RKO (cell line): Measurements from ENCODE around the gene SORCS3.
"Not testable (repeated sequence)": the region's sequence is repeated elsewhere in the genome, so short reads cannot be mapped to it uniquely, and the experiment has no call there.

Experiments used
- DNase-seq: peaks from one replicate; pipeline ENCODE4 v3.0.0-alpha.2; 2016; ENCODE audit warnings: low spot score

The SORCS3 gene

DNA sequence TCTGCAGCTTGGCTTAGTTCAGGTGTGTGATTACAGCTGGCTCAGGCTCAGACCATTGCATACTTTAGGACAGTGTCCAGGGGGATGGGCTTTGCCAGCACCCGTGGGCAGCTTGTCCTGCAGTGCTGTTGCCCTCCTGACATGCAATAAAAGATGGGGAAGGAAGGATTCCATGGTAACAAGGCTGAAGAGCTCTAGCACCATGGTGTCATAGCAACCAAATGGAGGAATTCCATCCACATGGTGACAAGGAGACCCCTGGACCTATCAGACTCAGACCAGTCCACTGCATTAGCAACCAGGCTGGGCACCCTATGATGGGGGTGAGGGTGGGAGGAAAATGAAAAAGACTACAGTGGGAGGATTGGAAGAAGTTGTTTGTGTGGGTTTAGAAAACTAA is 49.9 kb downstream of the SORCS3 start:
- DNase-seq, result no peak

DNA sequence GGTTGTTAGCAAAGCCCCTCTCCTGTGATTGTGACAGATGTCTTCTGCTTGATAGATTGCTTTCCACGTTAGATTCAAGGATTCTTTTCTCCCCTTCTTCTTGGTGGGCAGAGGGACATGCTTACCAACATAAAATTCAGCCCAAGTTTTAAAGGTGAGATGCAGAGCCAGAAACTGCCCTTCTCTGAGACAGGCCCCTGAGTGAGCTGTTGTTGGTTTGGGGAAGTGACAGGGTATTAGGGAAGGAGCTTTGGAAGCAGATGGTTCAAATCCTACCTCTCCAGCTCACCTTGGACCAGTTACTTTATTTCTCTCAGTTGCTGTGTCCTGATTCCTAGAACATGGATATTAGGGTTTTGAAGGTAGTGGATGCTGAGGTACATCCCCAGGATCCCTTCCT is 53.0 kb downstream of the SORCS3 start:
- DNase-seq, result no peak

GRCh38 chr10:104703262-104703661 is 62.2 kb downstream of the SORCS3 start:
- DNase-seq, result not testable (repeated sequence)

GRCh38 chr10:104706886-104707285 is 65.8 kb downstream of the SORCS3 start:
- DNase-seq, result no peak

- DNase-seq, result no peak
Observed at GRCh38 chr10:104707602-104708459, 66.7 kb downstream of the SORCS3 start.

DNA sequence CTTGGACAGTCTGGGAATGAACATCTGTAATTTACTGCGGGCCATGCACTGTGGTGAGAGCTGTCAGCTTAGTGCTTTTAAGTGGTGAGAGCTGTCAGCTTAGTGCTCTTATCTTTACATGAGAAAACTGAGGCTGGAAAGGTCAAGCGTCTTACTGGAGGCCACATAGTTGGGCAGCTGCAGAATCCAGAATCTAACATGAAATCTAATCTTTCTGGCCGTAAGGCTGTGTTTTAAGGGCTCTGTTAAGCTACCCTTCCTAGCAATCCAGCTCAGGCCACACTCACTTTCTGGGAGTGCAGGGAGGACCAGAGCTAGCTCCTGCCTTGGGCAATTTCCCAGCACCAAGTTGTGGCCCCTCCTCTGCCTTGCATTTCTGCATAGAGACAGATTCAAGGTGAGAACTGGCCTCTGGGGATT is 70.2 kb downstream of the SORCS3 start:
- no peak for DNase-seq

- not testable (repeated sequence) for DNase-seq
Observed at GRCh38 chr10:104730593-104730992, 89.5 kb downstream of the SORCS3 start.

DNA sequence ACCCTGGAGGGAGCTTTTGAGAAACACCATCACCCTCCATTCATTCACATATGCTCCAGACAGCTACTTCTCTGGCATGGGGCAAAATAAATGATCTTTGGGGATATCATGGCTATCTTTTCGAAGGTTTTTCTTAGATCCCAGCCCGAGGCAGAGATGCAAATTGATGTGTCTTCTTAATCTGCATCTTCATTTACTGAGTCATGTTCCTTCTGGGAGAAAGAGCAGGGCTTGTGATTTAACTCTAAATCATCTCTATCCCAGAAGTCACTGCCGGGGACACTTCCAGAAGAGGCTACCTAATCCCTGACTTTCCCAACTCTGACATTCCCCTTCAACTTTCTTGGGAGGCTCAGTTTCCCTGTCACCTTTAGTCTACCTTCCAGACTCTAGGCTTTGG is 90.1 kb downstream of the SORCS3 start:
- DNase-seq, result no peak

- DNase-seq, result no peak
Observed at GRCh38 chr10:104732222-104732621, 91.1 kb downstream of the SORCS3 start.

DNA sequence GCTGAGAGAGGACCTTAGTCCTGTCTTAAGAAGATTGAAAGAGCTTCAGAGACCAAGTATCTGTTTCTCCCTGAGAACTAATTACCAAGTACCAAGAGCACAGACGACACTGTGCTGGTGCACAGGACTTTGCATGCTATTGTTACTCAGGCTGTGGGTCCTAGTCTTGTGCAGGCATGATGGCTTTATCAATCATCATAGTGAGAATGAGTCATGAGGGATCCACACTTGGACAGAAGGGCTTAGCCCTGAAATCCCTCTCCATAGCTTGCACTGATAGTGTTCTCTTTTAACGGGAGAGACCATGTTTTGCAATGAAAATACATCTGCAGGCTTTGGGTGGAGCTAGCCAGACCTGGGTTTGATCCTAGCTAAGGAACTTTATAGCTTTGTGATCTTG is 93.3 kb downstream of the SORCS3 start:
- no peak for DNase-seq

- no peak for DNase-seq
Observed at GRCh38 chr10:104735036-104735756, 94.1 kb downstream of the SORCS3 start.

DNA sequence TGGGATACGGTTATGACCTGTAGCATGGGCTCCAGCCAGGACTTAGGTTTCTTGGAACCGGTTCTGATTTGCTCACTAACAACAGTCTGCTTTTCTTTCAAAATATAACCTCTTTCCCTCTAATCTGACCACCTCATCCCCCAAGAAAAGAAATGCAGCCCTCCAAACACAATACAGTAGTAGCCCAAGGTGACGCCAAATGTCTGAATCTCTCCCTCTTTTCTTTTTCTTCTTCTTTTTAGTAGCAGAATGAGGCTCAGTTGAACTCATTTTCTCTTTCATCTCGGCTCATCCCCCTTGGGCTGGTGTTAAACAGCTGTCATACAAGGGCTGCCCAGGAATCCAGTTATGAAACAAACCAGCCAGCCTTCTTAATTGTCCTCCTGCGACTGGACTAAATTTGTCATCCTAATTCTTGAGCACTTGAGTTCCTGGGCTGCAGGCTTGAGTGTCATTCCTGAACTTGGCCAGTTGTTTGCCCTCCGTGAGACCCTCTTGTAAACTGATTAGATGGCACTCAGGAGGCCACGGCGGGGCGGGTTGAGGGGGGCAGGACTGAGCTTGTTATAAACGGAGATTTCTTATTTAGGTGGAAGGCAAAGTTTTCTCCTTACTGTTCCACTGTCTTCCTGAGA is 94.8 kb downstream of the SORCS3 start:
- no peak for DNase-seq

DNA sequence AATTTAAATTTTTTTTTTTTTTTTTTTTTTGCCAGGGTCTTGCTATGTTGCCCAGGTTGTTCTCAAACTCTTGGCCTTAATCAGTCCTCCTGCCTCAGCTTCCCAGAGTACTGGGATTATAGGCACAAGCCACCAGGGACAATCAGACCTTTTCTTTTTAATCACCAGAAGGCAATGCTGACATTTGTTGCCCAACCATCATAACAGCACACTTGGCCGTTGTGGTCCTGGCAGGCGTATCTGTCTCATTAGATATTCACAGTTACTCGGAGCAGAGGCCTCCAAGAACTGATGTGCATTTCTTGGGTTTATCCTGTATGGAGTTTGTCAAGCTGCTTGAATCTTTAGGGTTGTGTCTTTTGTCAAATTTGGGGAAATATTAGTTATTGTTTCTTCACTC is 100.0 kb downstream of the SORCS3 start:
- DNase-seq, result no peak

- no peak for DNase-seq
Observed at GRCh38 chr10:104744052-104744451, 103.0 kb downstream of the SORCS3 start.

DNA sequence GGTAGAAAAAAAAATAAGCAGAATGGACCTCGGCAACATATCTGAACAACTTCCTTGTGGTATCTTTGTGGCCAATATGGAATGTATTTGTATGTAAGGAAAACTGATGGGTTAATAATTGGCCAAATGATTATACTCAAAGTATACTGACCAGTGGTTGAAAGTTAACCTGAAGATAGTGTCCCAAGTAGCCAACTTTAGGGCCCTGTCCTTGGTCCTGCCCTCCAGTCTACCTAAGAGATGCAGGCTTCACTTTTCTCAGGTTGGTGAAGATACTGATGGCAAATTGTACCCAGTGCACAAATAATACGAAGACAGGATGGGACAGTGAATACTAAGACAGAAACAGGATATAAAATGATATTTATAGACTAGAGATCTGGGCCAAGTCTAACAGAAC is 109.2 kb downstream of the SORCS3 start:
- DNase-seq, result no peak

- DNase-seq, result no peak
Observed at GRCh38 chr10:104762793-104763192, 121.7 kb downstream of the SORCS3 start.

DNA sequence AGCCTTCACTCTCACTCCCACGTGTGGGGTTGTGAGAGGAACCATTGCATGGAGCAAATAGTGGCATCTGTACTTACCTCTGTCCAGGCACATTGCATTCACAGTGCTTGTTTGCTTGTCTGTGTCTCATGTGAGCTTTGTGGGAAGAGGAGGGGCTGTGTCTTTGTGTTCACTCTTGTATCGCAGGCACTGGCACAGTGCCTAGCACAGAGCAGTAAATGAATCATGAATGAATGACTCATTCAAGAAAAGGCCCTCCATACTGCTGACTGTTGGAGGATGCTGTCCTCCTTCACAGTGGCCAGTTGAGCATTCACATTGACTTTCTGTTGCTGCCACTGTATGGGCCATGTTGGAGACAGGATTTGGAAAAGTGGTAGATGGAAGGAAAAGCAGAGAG is 125.3 kb downstream of the SORCS3 start:
- peak; percentile 33 for DNase-seq

DNA sequence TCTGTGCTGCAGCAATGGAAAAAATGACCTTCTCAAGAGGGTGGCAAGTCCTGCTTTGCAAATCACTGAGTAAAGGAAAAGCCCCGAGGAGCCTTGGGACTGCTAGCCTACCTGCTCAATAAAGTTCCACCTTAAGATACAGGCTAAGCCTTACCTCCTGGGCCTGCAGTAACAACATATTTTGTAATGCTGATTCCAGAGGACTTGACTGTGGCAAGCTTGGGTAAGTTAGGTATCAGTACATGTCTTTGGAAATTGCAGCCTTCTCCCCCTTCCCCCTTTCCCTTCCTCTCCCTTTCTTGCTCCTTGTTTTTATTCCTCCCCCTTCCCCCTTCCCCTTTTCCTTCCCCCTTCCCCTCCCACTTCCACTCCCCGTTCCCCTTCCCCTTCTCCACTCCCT is 126.2 kb downstream of the SORCS3 start:
- no peak for DNase-seq

DNA sequence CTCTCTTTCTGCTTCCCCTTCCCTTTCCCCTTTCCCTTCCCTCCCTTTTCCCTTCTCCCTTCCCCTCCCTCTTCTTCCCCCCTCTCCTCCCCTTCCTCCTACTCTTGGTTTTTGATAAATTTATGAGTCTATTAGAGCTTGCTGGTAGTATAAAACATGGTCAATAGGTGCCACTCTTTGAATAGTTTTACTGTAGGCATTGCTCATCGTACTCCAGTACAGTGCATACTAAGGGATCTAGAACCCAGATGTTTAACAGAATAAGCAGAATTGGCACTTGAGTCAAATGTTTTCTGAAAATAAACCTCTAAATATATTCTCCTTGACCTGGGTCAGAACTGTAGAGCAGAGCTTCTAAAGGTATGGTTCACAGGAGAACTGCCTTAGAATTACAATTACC is 126.7 kb downstream of the SORCS3 start:
- DNase-seq, result no peak

DNA sequence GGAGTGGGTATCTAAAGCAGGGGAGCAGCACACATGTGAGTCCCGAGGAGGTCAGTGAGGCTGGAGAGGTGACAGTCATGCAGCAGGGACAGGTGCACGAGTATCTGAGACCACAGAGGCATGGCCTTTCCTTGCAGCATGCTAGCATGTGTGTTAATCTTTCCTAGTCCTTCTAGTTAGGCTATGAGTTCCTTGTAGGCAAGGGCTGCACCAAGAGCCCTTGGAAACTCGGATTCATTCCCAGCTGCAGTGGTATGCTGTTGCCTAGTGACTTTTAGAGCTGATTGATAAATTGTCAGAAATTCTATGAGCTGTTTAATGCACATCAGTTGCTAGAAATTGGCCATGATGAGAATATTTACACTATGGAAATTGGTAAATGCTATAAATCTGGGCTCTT is 132.0 kb downstream of the SORCS3 start:
- no peak for DNase-seq

GRCh38 chr10:104774234-104774633 is 133.1 kb downstream of the SORCS3 start:
- DNase-seq, result no peak

- no peak for DNase-seq
Observed at GRCh38 chr10:104777086-104777799, 136.2 kb downstream of the SORCS3 start.
